WTC11 (cell line): ENCODE results near the gene SNRNP27. TPM values are rescaled to one million over a fixed set of nuclear protein-coding genes. Genes with fewer than 3 reads are reported as not detected.
A peak's percentile ranks its signal among the peaks of the same experiment; 100 is the strongest.

ENCODE experiments used
- ATAC-seq: fragments of 200-7000 bp; cut with Tn5 transposase; 2 replicates; pipeline ENCODE4 v1.10.0; 2021; ENCODE audit warnings: mild to moderate bottlenecking, moderate library complexity
- CTCF ChIA-PET: fragments of 300-600 bp; sonication (Branson Sonifier 250); formaldehyde crosslinking; loops from one replicate; lab custom pipeline; 2021; ENCODE audit warnings: antibody characterized with exemption; lab: Charles Lee
- POLR2A ChIA-PET: fragments of 350-600 bp; sonication (Branson Sonifier 250); formaldehyde crosslinking; loops from one replicate; lab custom pipeline; 2021; ENCODE audit warnings: antibody characterized with exemption; lab: Charles Lee
- DNase-seq: peaks from one replicate; pipeline ENCODE4 v3.0.0; 2021; ENCODE audit warnings: low spot score
- H3K27ac Mint-ChIP-seq: 2 replicates; pipeline ENCODE4 v1.8.0; 2021; ENCODE audit warnings: mixed read lengths
- H3K27me3 Mint-ChIP-seq: 2 replicates; pipeline ENCODE4 v1.8.0; 2021; ENCODE audit warnings: low read depth, mild to moderate bottlenecking, moderate library complexity, mixed read lengths
- H3K36me3 Mint-ChIP-seq: 2 replicates; pipeline ENCODE4 v1.8.0; 2021; ENCODE audit warnings: mixed read lengths
- H3K4me1 Mint-ChIP-seq: 2 replicates; pipeline ENCODE4 v1.8.0; 2022; ENCODE audit warnings: mixed read lengths
- H3K4me3 Mint-ChIP-seq: 2 replicates; pipeline ENCODE4 v1.8.0; 2021; ENCODE audit warnings: mild to moderate bottlenecking, moderate library complexity, mixed read lengths
- H3K9me3 Mint-ChIP-seq: 2 replicates; pipeline ENCODE4 v1.8.0; 2021; ENCODE audit warnings: mixed read lengths
- ARID4B ChIP-seq: sonication (generic); formaldehyde crosslinking; IDR thresholded peaks from 2 replicates; pipeline ENCODE4 v1.8.0; 2023; ENCODE audit warnings: missing genetic modification reagents, mild to moderate bottlenecking, borderline replicate concordance
- ATF1 ChIP-seq: sonication (generic); formaldehyde crosslinking; IDR thresholded peaks from 2 replicates; pipeline ENCODE4 v1.8.1; 2023; ENCODE audit warnings: mild to moderate bottlenecking, moderate library complexity, missing genetic modification reagents
- CREM ChIP-seq: sonication (generic); formaldehyde crosslinking; IDR thresholded peaks from 2 replicates; pipeline ENCODE4 v1.8.1; 2022; ENCODE audit warnings: mild to moderate bottlenecking, missing genetic modification reagents, moderate library complexity
- ELF4 ChIP-seq: sonication (generic); formaldehyde crosslinking; IDR thresholded peaks from 2 replicates; pipeline ENCODE4 v1.8.1; 2022; ENCODE audit warnings: low read depth, mild to moderate bottlenecking, moderate library complexity, missing genetic modification reagents
- ERG ChIP-seq: fragments of 250-450 bp; sonication (Bioruptor Pico); IDR thresholded peaks from 2 replicates; pipeline ENCODE4 v1.8.0; 2021; ENCODE audit warnings: mild to moderate bottlenecking
- FOXK1 ChIP-seq: sonication (generic); formaldehyde crosslinking; IDR thresholded peaks from 2 replicates; pipeline ENCODE4 v1.8.0; 2022; ENCODE audit warnings: mild to moderate bottlenecking, moderate library complexity, missing genetic modification reagents
- KAT7 ChIP-seq: sonication (generic); formaldehyde crosslinking; IDR thresholded peaks from 2 replicates; pipeline ENCODE4 v1.8.1; 2023; ENCODE audit warnings: missing genetic modification reagents, mild to moderate bottlenecking, borderline replicate concordance
- MLX ChIP-seq: sonication (generic); formaldehyde crosslinking; IDR thresholded peaks from 2 replicates; pipeline ENCODE4 v1.8.1; 2023; ENCODE audit warnings: mild to moderate bottlenecking, missing genetic modification reagents, moderate library complexity
- NR1H2 ChIP-seq: sonication (generic); formaldehyde crosslinking; IDR thresholded peaks from 2 replicates; pipeline ENCODE4 v1.9.0; 2021; ENCODE audit warnings: mild to moderate bottlenecking, moderate library complexity, missing genetic modification reagents
- NR2C2 ChIP-seq: sonication (generic); formaldehyde crosslinking; IDR thresholded peaks from 2 replicates; pipeline ENCODE4 v1.8.0; 2022; ENCODE audit warnings: mild to moderate bottlenecking, missing genetic modification reagents
- TEAD1 ChIP-seq: sonication (generic); formaldehyde crosslinking; IDR thresholded peaks from 2 replicates; pipeline ENCODE4 v1.8.0; 2022; ENCODE audit warnings: mild to moderate bottlenecking, missing genetic modification reagents
- USF2 ChIP-seq: sonication (generic); formaldehyde crosslinking; IDR thresholded peaks from 2 replicates; pipeline ENCODE4 v1.8.1; 2023; ENCODE audit warnings: mild to moderate bottlenecking, missing genetic modification reagents, moderate library complexity
- ZMAT4 ChIP-seq: fragments of 250-450 bp; sonication (Bioruptor Pico); IDR thresholded peaks from 2 replicates; pipeline ENCODE4 v1.9.0; 2021; ENCODE audit warnings: mild to moderate bottlenecking
- ZNF121 ChIP-seq: sonication (generic); formaldehyde crosslinking; IDR thresholded peaks from 2 replicates; pipeline ENCODE4 v1.8.0; 2023; ENCODE audit warnings: missing genetic modification reagents
- ZNF263 ChIP-seq: sonication (generic); formaldehyde crosslinking; IDR thresholded peaks from 2 replicates; pipeline ENCODE4 v1.8.1; 2022; ENCODE audit warnings: low read depth, mild to moderate bottlenecking, moderate library complexity, missing genetic modification reagents
- ZNF423 ChIP-seq: fragments of 250-450 bp; sonication (Bioruptor Pico); IDR thresholded peaks from 2 replicates; pipeline ENCODE4 v2.1.2; 2022; ENCODE audit warnings: mild to moderate bottlenecking, moderate library complexity
- ZSCAN18 ChIP-seq: fragments of 250-450 bp; sonication (Bioruptor Pico); IDR thresholded peaks from 2 replicates; pipeline ENCODE4 v2.1.2; 2022; ENCODE audit warnings: mild to moderate bottlenecking, moderate library complexity
- total RNA-seq: library from RNA; stranded (reverse); gene quantifications from 3 replicates; pipeline ENCODE4 v1.2.3, GENCODE V29; 2021

SNRNP27 gene
- total RNA-seq, 1 experiment from 2014 or later: 38.4 TPM

GRCh38 chr2:69948963-69949645 lies 55.3 kb downstream of the SNRNP27 start (continued):
- TF ChIP-seq TEAD1 (CRISPR knock-in tag) (no peak), ZNF121 (CRISPR knock-in tag) (no peak), ERG (CRISPR knock-in tag) (no peak), ELF4 (CRISPR knock-in tag) (no peak), ZMAT4 (no peak), FOXK1 (CRISPR knock-in tag) (no peak), ARID4B (CRISPR knock-in tag) (no peak)

- no peaks in the 10 kb centered on the region; the same call in 1 of the 2 replicates for H3K4me1 Mint-ChIP-seq
- ChIA-PET CTCF (no interaction called here), POLR2A (no interaction called here)
- DNase-seq (no peak), ATAC-seq (no peak)
- no peaks in the 10 kb centered on the region for H3K27me3 Mint-ChIP-seq
- TF ChIP-seq ATF1: no peak
- no peak for TF ChIP-seq ZSCAN18 (CRISPR knock-in tag)
- no peak for TF ChIP-seq USF2
- no peak for TF ChIP-seq ELF4 (CRISPR knock-in tag)
- TF ChIP-seq MLX (CRISPR knock-in tag): no peak
- no peak for TF ChIP-seq ZNF423 (CRISPR knock-in tag)
- TF ChIP-seq NR2C2: no peak
- TF ChIP-seq ZMAT4: no peak
- no peak for TF ChIP-seq NR1H2 (CRISPR knock-in tag)
- no peak for TF ChIP-seq KAT7
- no peak for TF ChIP-seq ZNF263 (CRISPR knock-in tag)
- TF ChIP-seq CREM: no peak
- H3K27ac Mint-ChIP-seq: peak overlapping the region; percentile 58; the same call in 1 of the 2 replicates
- no peaks in the 10 kb centered on the region for H3K9me3 Mint-ChIP-seq
- no peaks in the 10 kb centered on the region for H3K36me3 Mint-ChIP-seq
- no peak overlapping the region for H3K4me3 Mint-ChIP-seq
Measured at GRCh38 chr2:69950241-69950640, 56.5 kb downstream of the SNRNP27 start.
